ENCODE measurements around the gene ARHGAP31.

Gene ARHGAP31

GRCh38 chr3:119443179-119443578, 149.0 kb downstream of the ARHGAP31 start:
- no peak for DNase-seq (ENCODE audit: low spot score)

GRCh38 chr3:119444590-119444989, 150.4 kb downstream of the ARHGAP31 start:
- DNase-seq (ENCODE audit: low spot score): no peak

- no peak for DNase-seq (ENCODE audit: low spot score)
Measured at GRCh38 chr3:119453822-119454221, 159.6 kb downstream of the ARHGAP31 start.

- DNase-seq (ENCODE audit: low spot score): no peak
Measured at GRCh38 chr3:119456469-119456868, 162.3 kb downstream of the ARHGAP31 start.

- DNase-seq (ENCODE audit: low spot score): no peak
Measured at GRCh38 chr3:119457246-119457645, 163.1 kb downstream of the ARHGAP31 start.

GRCh38 chr3:119463171-119464169, 169.3 kb downstream of the ARHGAP31 start, which contains the start of gene TMEM39A:
TSS of gene TMEM39A (minus strand) at chr3:119463615. CDS start at chr3:119462074, 1,541 bp downstream.
- peak; percentile 99 for DNase-seq (ENCODE audit: low spot score)

GRCh38 chr3:119468041-119468440, 173.9 kb downstream of the ARHGAP31 start:
- DNase-seq (ENCODE audit: low spot score): no peak

- DNase-seq (ENCODE audit: low spot score): peak; percentile 8
Measured at GRCh38 chr3:119469418-119470189, 175.4 kb downstream of the ARHGAP31 start.

Measured in kidney capillary endothelial cell (primary cell).